B cell (primary cell): ENCODE data around the gene AP1S3.

Source experiments
- EZH2 ChIP-seq: IDR thresholded peaks from 2 replicates; pipeline ENCODE4 v1.6.1; 2012; ENCODE audit warnings: borderline replicate concordance, low read depth, mild to moderate bottlenecking, moderate library complexity, low read length; ENCODE audit not compliant: insufficient read depth, poor library complexity, severe bottlenecking
- TF ChIP-seq, protein P1 (sequence below): fragments of 200-600 bp; IDR thresholded peaks from one replicate; pipeline ENCODE4 v1.8.0; 2022; ENCODE audit warnings: antibody characterized with exemption, mild to moderate bottlenecking

DNA sequence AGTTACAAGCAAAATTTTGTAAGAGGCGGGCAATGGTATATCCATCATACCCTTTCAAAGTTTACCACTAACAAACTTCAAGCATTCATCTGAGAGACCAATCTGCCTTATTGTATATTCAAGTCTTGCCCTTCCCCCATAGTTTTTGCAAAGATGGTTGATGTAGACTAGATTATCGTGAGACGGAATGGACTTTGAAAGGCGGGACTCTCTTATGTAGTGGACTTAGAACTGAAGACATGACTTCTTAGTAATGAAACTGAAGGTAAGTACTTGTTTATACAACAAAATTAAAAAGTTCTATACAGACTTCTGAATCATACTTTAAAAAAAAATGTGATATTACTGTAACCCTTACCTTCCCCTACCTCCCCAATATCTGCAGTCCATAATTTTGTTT is 10.4 kb downstream of the AP1S3 start:
- TF ChIP-seq, protein P1, sequence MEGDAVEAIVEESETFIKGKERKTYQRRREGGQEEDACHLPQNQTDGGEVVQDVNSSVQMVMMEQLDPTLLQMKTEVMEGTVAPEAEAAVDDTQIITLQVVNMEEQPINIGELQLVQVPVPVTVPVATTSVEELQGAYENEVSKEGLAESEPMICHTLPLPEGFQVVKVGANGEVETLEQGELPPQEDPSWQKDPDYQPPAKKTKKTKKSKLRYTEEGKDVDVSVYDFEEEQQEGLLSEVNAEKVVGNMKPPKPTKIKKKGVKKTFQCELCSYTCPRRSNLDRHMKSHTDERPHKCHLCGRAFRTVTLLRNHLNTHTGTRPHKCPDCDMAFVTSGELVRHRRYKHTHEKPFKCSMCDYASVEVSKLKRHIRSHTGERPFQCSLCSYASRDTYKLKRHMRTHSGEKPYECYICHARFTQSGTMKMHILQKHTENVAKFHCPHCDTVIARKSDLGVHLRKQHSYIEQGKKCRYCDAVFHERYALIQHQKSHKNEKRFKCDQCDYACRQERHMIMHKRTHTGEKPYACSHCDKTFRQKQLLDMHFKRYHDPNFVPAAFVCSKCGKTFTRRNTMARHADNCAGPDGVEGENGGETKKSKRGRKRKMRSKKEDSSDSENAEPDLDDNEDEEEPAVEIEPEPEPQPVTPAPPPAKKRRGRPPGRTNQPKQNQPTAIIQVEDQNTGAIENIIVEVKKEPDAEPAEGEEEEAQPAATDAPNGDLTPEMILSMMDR: no peak
- no peak for TF ChIP-seq EZH2
